Activated T-helper 2 cell treated with anti-CD3 and anti-CD28 coated beads, Interferon-gamma antibody, Interleukin-2, Interleukin-4, amounts not matched to agents 10 μg/mL and 5 μg/mL and 100 μg/mL, durations not matched to agents 14 hours and 24 hours and 36 hours (primary cell): ENCODE measurements around the gene SLC7A8. TPM values are rescaled to one million over a fixed set of nuclear protein-coding genes. Genes with fewer than 3 reads are reported as not detected.

Source experiments
- DNase-seq: peaks from one replicate; pipeline ENCODE4 v3.0.0; 2021; ENCODE audit warnings: low spot score
- H3K27ac Mint-ChIP-seq: one replicate; pipeline ENCODE4 v1.8.0; 2021; ENCODE audit warnings: mixed read lengths
- H3K27me3 Mint-ChIP-seq: one replicate; pipeline ENCODE4 v1.8.0; 2021; ENCODE audit warnings: low read depth, mixed read lengths
- H3K36me3 Mint-ChIP-seq: one replicate; pipeline ENCODE4 v1.8.0; 2021; ENCODE audit warnings: low read depth, mixed read lengths
- H3K4me1 Mint-ChIP-seq: one replicate; pipeline ENCODE4 v1.8.0; 2021; ENCODE audit warnings: low read depth, mixed read lengths
- H3K4me3 Mint-ChIP-seq: one replicate; pipeline ENCODE4 v1.8.0; 2021; ENCODE audit warnings: low read depth, mild to moderate bottlenecking, moderate library complexity, mixed read lengths
- H3K9me3 Mint-ChIP-seq: one replicate; pipeline ENCODE4 v1.8.0; 2021; ENCODE audit warnings: mixed read lengths
- intact Hi-C: fragments of 100-400 bp; cut with micrococcal nuclease; formaldehyde crosslinking; loops from one replicate; pipeline ENCODE4 v1.15.1; 2023
- total RNA-seq: library from RNA; stranded (reverse); gene quantifications from 2 replicates; pipeline ENCODE4 v1.2.3, GENCODE V29; 2022

SLC7A8 gene
- total RNA-seq, 1 donor from 2014 or later = 5.3 TPM

GRCh38 chr14:23162800-23163199, 20.7 kb downstream of the SLC7A8 start:
- H3K27me3 Mint-ChIP-seq = no peaks in the 10 kb centered on the region
- H3K9me3 Mint-ChIP-seq = no peaks in the 10 kb centered on the region
- intact Hi-C loops = no loop called here
- peaks cover 3% of the 10 kb centered on the region for H3K4me1 Mint-ChIP-seq
- DNase-seq = no peak
- no peak overlapping the region for H3K4me3 Mint-ChIP-seq
- H3K36me3 Mint-ChIP-seq = no peaks in the 10 kb centered on the region
- H3K27ac Mint-ChIP-seq = no peak overlapping the region

- H3K27me3 Mint-ChIP-seq = no peaks in the 10 kb centered on the region
- peaks cover 3% of the 10 kb centered on the region for H3K4me1 Mint-ChIP-seq
- no peak for DNase-seq
- H3K36me3 Mint-ChIP-seq = no peaks in the 10 kb centered on the region
- intact Hi-C loops = no loop called here
- H3K9me3 Mint-ChIP-seq = no peaks in the 10 kb centered on the region
- no peak overlapping the region for H3K4me3 Mint-ChIP-seq
- no peak overlapping the region for H3K27ac Mint-ChIP-seq
Observed at GRCh38 chr14:23162005-23162404, 21.5 kb downstream of the SLC7A8 start.

GRCh38 chr14:23160924-23161522, 22.4 kb downstream of the SLC7A8 start:
- Mint-ChIP-seq H3K36me3 (no peaks in the 10 kb centered on the region), H3K4me1 (peaks cover 3% of the 10 kb centered on the region), H3K27me3 (no peaks in the 10 kb centered on the region), H3K4me3 (no peak overlapping the region), H3K27ac (no peak overlapping the region), H3K9me3 (no peaks in the 10 kb centered on the region)
- no peak for DNase-seq
- intact Hi-C loops = no loop called here

GRCh38 chr14:23159532-23159931, 23.9 kb downstream of the SLC7A8 start:
- Mint-ChIP-seq H3K9me3 (no peaks in the 10 kb centered on the region), H3K4me1 (peaks cover 11% of the 10 kb centered on the region), H3K36me3 (no peaks in the 10 kb centered on the region), H3K4me3 (no peak overlapping the region), H3K27me3 (no peaks in the 10 kb centered on the region), H3K27ac (no peak overlapping the region)
- intact Hi-C loops = loop anchor here (5.0 kb wide), 1 partner anchor 37 kb away; no protein-coding TSS in a partner anchor
- DNase-seq = no peak

- Mint-ChIP-seq H3K4me3 (no peak overlapping the region), H3K4me1 (peaks cover 14% of the 10 kb centered on the region), H3K36me3 (no peaks in the 10 kb centered on the region), H3K9me3 (no peaks in the 10 kb centered on the region), H3K27ac (no peak overlapping the region), H3K27me3 (no peaks in the 10 kb centered on the region)
- intact Hi-C loops = loop anchor here (5.0 kb wide), 1 partner anchor 36 kb away; no protein-coding TSS in a partner anchor
- DNase-seq = no peak
Observed at GRCh38 chr14:23158779-23159178, 24.7 kb downstream of the SLC7A8 start.

GRCh38 chr14:23154964-23155587, 28.4 kb downstream of the SLC7A8 start:
- Mint-ChIP-seq H3K9me3 (no peaks in the 10 kb centered on the region), H3K27me3 (no peaks in the 10 kb centered on the region), H3K4me3 (no peak overlapping the region), H3K36me3 (no peaks in the 10 kb centered on the region), H3K27ac (no peak overlapping the region), H3K4me1 (peaks cover 12% of the 10 kb centered on the region)
- DNase-seq = no peak
- intact Hi-C loops = loop anchor here (5.0 kb wide), 1 partner anchor 33 kb away; no protein-coding TSS in a partner anchor

- intact Hi-C loops = no loop called here
- H3K27ac Mint-ChIP-seq = peak overlapping the region; percentile 44
- DNase-seq = no peak
- H3K4me3 Mint-ChIP-seq = no peak overlapping the region
- H3K4me1 Mint-ChIP-seq = peaks cover 17% of the 10 kb centered on the region
- no peaks in the 10 kb centered on the region for H3K27me3 Mint-ChIP-seq
- H3K36me3 Mint-ChIP-seq = no peaks in the 10 kb centered on the region
- no peaks in the 10 kb centered on the region for H3K9me3 Mint-ChIP-seq
Observed at GRCh38 chr14:23153851-23154796, 29.3 kb downstream of the SLC7A8 start.

- no peak for DNase-seq
- Mint-ChIP-seq H3K27me3 (no peaks in the 10 kb centered on the region), H3K4me1 (peaks cover 33% of the 10 kb centered on the region), H3K9me3 (no peaks in the 10 kb centered on the region), H3K36me3 (no peaks in the 10 kb centered on the region), H3K4me3 (no peak overlapping the region), H3K27ac (no peak overlapping the region)
- intact Hi-C loops = no loop called here
Observed at GRCh38 chr14:23151342-23151741, 32.1 kb downstream of the SLC7A8 start.

- no peak overlapping the region for H3K27ac Mint-ChIP-seq
- H3K9me3 Mint-ChIP-seq = no peaks in the 10 kb centered on the region
- H3K36me3 Mint-ChIP-seq = no peaks in the 10 kb centered on the region
- H3K27me3 Mint-ChIP-seq = no peaks in the 10 kb centered on the region
- H3K4me3 Mint-ChIP-seq = no peak overlapping the region
- intact Hi-C loops = no loop called here
- DNase-seq = no peak
- peaks cover 35% of the 10 kb centered on the region for H3K4me1 Mint-ChIP-seq
Observed at GRCh38 chr14:23149745-23150144, 33.7 kb downstream of the SLC7A8 start.

- Mint-ChIP-seq H3K36me3 (no peaks in the 10 kb centered on the region), H3K9me3 (no peaks in the 10 kb centered on the region), H3K27ac (peak overlapping the region; percentile 8), H3K4me1 (peaks cover 30% of the 10 kb centered on the region), H3K4me3 (no peak overlapping the region), H3K27me3 (no peaks in the 10 kb centered on the region)
- intact Hi-C loops = no loop called here
- no peak for DNase-seq
Observed at GRCh38 chr14:23148591-23149249, 34.7 kb downstream of the SLC7A8 start.

GRCh38 chr14:23147676-23148075, 35.8 kb downstream of the SLC7A8 start:
- Mint-ChIP-seq H3K4me1 (peaks cover 29% of the 10 kb centered on the region), H3K9me3 (no peaks in the 10 kb centered on the region), H3K36me3 (no peaks in the 10 kb centered on the region), H3K27me3 (no peaks in the 10 kb centered on the region), H3K4me3 (no peak overlapping the region), H3K27ac (no peak overlapping the region)
- intact Hi-C loops = no loop called here
- DNase-seq = no peak

- Mint-ChIP-seq H3K27me3 (no peaks in the 10 kb centered on the region), H3K27ac (peak overlapping the region; percentile 64)
- intact Hi-C loops = no loop called here
Observed at GRCh38 chr14:23146980-23147379, 36.5 kb downstream of the SLC7A8 start.

More at GRCh38 chr14:23146980-23147379, 36.5 kb downstream of the SLC7A8 start:
- Mint-ChIP-seq H3K9me3 (no peaks in the 10 kb centered on the region), H3K4me3 (no peak overlapping the region), H3K4me1 (peaks cover 29% of the 10 kb centered on the region), H3K36me3 (no peaks in the 10 kb centered on the region)
- DNase-seq = no peak
